HUES64 (cell line): Measurements from ENCODE around the gene ZNF106.
A peak's percentile ranks its signal among the peaks of the same experiment; 100 is the strongest.

Experiments
- H3K27ac ChIP-seq: 2 replicates; pipeline ENCODE4 v1.7.0; 2013; ENCODE audit warnings: low read depth, low read length, inconsistent platforms
- H3K27me3 ChIP-seq: 2 replicates; pipeline ENCODE4 v1.6.1; 2013; ENCODE audit warnings: mild to moderate bottlenecking, low read length; ENCODE audit not compliant: insufficient read depth
- H3K36me3 ChIP-seq: 2 replicates; pipeline ENCODE4 v1.6.1; 2013; ENCODE audit warnings: mild to moderate bottlenecking, low read length; ENCODE audit not compliant: insufficient read depth
- H3K4me1 ChIP-seq: 2 replicates; pipeline ENCODE4 v1.6.1; 2013; ENCODE audit warnings: mild to moderate bottlenecking, low read length, moderate library complexity; ENCODE audit not compliant: insufficient read depth
- H3K4me3 ChIP-seq: 2 replicates; pipeline ENCODE4 v1.5.1; 2013; ENCODE audit warnings: mild to moderate bottlenecking, low read length, moderate library complexity
- H3K9ac ChIP-seq: 2 replicates; pipeline ENCODE4 v1.6.1; 2013; ENCODE audit warnings: mild to moderate bottlenecking, low read depth, low read length
- H3K9me3 ChIP-seq: 2 replicates; pipeline ENCODE4 v1.6.1; 2013; ENCODE audit warnings: low read depth, low read length; ENCODE audit not compliant: insufficient read depth
- whole genome bisulfite sequencing: fragments of 150-250, 120-280 bp; methylation state at CpG from one replicate; pipeline ENCODE4 v1.1.7; 2013; ENCODE audit warnings: missing lambda C conversion rate; 5-methylcytosine and 5-hydroxymethylcytosine counted together

ZNF106 gene

GRCh38 chr15:42471002-42471401 is 19.9 kb downstream of the ZNF106 start:
- 92% methylated on average over 3 of the region's 3 CpGs for WGBS
- Histone ChIP-seq H3K9ac (no peak overlapping the region), H3K4me3 (no peak overlapping the region), H3K36me3 (peaks cover 19% of the 10 kb centered on the region), H3K27ac (no peak overlapping the region), H3K27me3 (no peaks in the 10 kb centered on the region), H3K9me3 (no peaks in the 10 kb centered on the region), H3K4me1 (no peaks in the 10 kb centered on the region)

DNA sequence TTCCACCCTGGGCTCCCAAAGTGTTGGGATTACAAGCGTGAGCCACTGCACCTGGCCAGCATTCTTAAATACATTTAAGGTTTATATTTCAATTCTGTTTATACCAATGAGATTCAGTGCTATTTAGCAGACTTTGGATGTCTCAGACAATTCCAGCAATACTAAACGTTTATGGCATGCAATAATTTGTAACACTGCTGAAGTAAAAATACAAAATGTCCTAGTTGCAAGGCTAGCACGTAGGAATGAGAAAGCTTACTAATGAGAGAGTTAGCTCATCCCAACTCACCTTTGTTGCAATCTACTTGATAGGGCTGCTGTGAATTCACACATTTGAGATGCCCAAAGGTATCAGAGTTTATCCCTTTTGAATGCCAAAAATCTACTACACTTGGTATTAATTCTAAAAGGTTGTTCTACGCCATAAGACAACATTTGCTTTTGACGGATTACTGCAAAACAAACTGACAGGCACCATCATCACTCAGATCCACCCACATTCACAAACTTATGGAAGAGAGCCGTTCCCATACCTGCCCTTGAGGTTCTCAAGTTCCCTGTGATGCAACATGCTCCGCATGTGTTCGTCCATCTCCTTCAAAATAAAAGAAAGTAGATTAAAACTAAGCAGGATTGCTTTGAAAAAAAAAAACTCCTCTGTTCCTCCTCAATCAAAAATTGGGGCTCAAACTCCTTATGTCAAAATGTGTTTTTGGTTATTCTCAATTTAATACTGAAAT is 25.3 kb downstream of the ZNF106 start:
- Histone ChIP-seq H3K27ac (no peak overlapping the region), H3K27me3 (no peaks in the 10 kb centered on the region), H3K4me1 (no peaks in the 10 kb centered on the region), H3K9ac (no peak overlapping the region), H3K4me3 (no peak overlapping the region), H3K9me3 (no peaks in the 10 kb centered on the region), H3K36me3 (peaks cover 27% of the 10 kb centered on the region)
- WGBS = 94% methylated on average over 8 of the region's 8 CpGs

GRCh38 chr15:42461261-42461660 is 29.7 kb downstream of the ZNF106 start:
- no peak overlapping the region for H3K9ac ChIP-seq
- WGBS = 91% methylated on average over 3 of the region's 3 CpGs
- no peak overlapping the region for H3K4me3 ChIP-seq
- H3K4me1 ChIP-seq = peaks cover 18% of the 10 kb centered on the region
- H3K9me3 ChIP-seq = no peaks in the 10 kb centered on the region
- H3K27ac ChIP-seq = no peak overlapping the region
- H3K27me3 ChIP-seq = no peaks in the 10 kb centered on the region
- H3K36me3 ChIP-seq = peaks cover 13% of the 10 kb centered on the region

GRCh38 chr15:42457445-42458442 is 33.2 kb downstream of the ZNF106 start:
- Histone ChIP-seq H3K4me1 (peaks cover 18% of the 10 kb centered on the region), H3K4me3 (peak overlapping the region; percentile 29), H3K9ac (peak overlapping the region; percentile 62), H3K9me3 (no peaks in the 10 kb centered on the region), H3K27ac (peak overlapping the region; percentile 94), H3K27me3 (no peaks in the 10 kb centered on the region), H3K36me3 (peaks cover 8% of the 10 kb centered on the region; the same call in 1 of the 2 replicates)
- WGBS = 31% methylated on average over 7 of the region's 8 CpGs

- Histone ChIP-seq H3K27me3 (no peaks in the 10 kb centered on the region), H3K4me1 (peaks cover 18% of the 10 kb centered on the region), H3K27ac (peak overlapping the region; percentile 78), H3K9ac (peak overlapping the region; percentile 43; the same call in 1 of the 2 replicates), H3K36me3 (peaks cover 9% of the 10 kb centered on the region), H3K4me3 (peak overlapping the region; percentile 29; the same call in 1 of the 2 replicates), H3K9me3 (no peaks in the 10 kb centered on the region)
- 63% methylated on average over 3 of the region's 3 CpGs for WGBS
These were observed 34.0 kb downstream of the ZNF106 start for GRCh38 chr15:42456971-42457370.

DNA sequence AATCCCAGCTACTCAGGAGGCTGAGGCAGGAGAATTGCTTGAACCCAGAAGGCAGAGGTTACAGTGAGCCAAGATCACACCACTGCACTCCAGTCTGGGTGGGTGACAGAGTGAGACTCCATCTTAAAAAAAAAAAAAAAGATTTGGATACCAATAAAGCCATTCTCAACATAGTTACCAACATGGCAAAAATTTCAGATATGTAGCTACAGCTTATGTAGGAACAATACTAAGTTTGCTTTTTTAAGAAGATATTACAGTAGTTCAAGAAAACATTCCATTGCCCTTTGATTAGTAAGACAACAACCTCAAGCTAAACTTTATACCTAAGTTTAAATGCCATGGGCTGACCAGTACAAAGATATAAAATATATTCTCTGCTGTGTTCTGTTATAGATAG is 34.4 kb downstream of the ZNF106 start:
- Histone ChIP-seq H3K36me3 (peaks cover 14% of the 10 kb centered on the region), H3K9ac (no peak overlapping the region), H3K9me3 (no peaks in the 10 kb centered on the region), H3K4me1 (peaks cover 18% of the 10 kb centered on the region), H3K27me3 (no peaks in the 10 kb centered on the region), H3K4me3 (no peak overlapping the region), H3K27ac (no peak overlapping the region; the same call in 1 of the 2 replicates)

GRCh38 chr15:42453826-42454225 is 37.1 kb downstream of the ZNF106 start:
- Histone ChIP-seq H3K9ac (no peak overlapping the region), H3K36me3 (peaks cover 38% of the 10 kb centered on the region), H3K4me3 (no peak overlapping the region), H3K27me3 (no peaks in the 10 kb centered on the region), H3K4me1 (peaks cover 18% of the 10 kb centered on the region), H3K27ac (no peak overlapping the region), H3K9me3 (no peaks in the 10 kb centered on the region)
- 100% methylated on average over 1 of the region's 3 CpGs for WGBS

- H3K36me3 ChIP-seq = peaks cover 69% of the 10 kb centered on the region
- no peak overlapping the region for H3K9ac ChIP-seq
- 93% methylated on average over 4 of the region's 4 CpGs for whole genome bisulfite sequencing
These were observed 40.5 kb downstream of the ZNF106 start for GRCh38 chr15:42450425-42450790.

GRCh38 chr15:42449770-42450424 is 41.0 kb downstream of the ZNF106 start:
- no peaks in the 10 kb centered on the region for H3K4me1 ChIP-seq
- no peak overlapping the region for H3K27ac ChIP-seq
- H3K4me3 ChIP-seq = no peak overlapping the region
- H3K9ac ChIP-seq = no peak overlapping the region
- H3K36me3 ChIP-seq = peaks cover 73% of the 10 kb centered on the region
- WGBS = 95% methylated on average over 13 of the region's 13 CpGs
- H3K27me3 ChIP-seq = no peaks in the 10 kb centered on the region
- H3K9me3 ChIP-seq = no peaks in the 10 kb centered on the region

More at GRCh38 chr15:42450425-42450790, 40.5 kb downstream of the ZNF106 start:
- no peaks in the 10 kb centered on the region for H3K27me3 ChIP-seq
- no peak overlapping the region for H3K27ac ChIP-seq
- H3K4me1 ChIP-seq = no peaks in the 10 kb centered on the region
- H3K9me3 ChIP-seq = no peaks in the 10 kb centered on the region
- H3K4me3 ChIP-seq = no peak overlapping the region

DNA sequence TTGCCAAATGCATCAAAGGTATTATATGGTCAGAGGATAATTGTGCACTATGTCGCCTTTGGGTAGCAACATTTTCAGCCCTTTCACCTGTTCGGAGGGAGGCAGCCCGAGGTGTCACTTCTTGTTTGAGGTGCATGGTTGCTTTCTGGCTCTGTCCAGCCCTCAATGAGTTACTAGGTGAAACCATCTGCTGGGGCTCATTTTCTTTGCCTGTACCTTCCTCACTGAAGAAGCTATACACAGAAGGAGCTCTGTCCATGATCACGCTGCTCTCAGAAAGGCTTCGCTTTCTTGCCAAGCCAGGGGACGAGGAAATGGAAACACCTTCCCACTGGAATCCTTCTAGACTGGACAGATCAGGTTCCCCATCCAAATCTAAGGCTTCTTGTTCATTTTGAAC is 42.7 kb downstream of the ZNF106 start:
- H3K4me3 ChIP-seq = no peak overlapping the region
- H3K4me1 ChIP-seq = no peaks in the 10 kb centered on the region
- peaks cover 85% of the 10 kb centered on the region for H3K36me3 ChIP-seq
- WGBS = 95% methylated on average over 6 of the region's 6 CpGs
- no peak overlapping the region for H3K9ac ChIP-seq
- H3K27me3 ChIP-seq = no peaks in the 10 kb centered on the region
- no peak overlapping the region for H3K27ac ChIP-seq
- no peaks in the 10 kb centered on the region for H3K9me3 ChIP-seq

GRCh38 chr15:42447599-42447998 is 43.3 kb downstream of the ZNF106 start:
- Histone ChIP-seq H3K27me3 (no peaks in the 10 kb centered on the region), H3K4me1 (no peaks in the 10 kb centered on the region), H3K9me3 (no peaks in the 10 kb centered on the region), H3K4me3 (no peak overlapping the region), H3K9ac (no peak overlapping the region), H3K36me3 (peaks cover 84% of the 10 kb centered on the region), H3K27ac (no peak overlapping the region)
- WGBS = 92% methylated on average over 2 of the region's 2 CpGs
